ENCODE data around the gene PCF11. TPM values are rescaled to one million over a fixed set of nuclear protein-coding genes. Genes with fewer than 3 reads are reported as not detected.
"Not testable (repeated sequence)": the region's sequence is repeated elsewhere in the genome, so short reads cannot be mapped to it uniquely, and the experiment has no call there.

PCF11 gene
- polyA plus RNA-seq, 1 donor from 2014 or later: 82.4 TPM

DNA sequence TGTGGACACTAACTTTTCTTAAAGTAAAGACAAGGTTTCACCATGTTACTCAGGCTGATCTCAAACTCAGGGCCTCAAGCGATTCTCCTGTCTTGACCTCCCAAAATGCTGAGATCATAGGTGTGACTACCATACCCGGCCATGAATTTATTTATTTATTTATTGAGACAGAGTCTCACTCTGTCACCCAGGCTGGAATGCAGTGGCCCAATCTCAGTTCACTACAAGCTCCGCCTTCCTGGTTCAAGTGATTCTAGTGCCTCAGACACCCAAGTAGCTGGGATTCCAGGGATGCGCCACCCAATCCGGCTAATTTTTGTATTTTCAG lies 29.7 kb upstream of the PCF11 start:
- Histone ChIP-seq H3K9me3 (ENCODE audit: low read length) (no peaks in the 10 kb centered on the region), H2AFZ (ENCODE audit: low read depth, low read length) (no peak overlapping the region), H3K27ac (ENCODE audit: low read length) (no peak overlapping the region), H4K20me1 (ENCODE audit: insufficient read depth) (no peaks in the 10 kb centered on the region), H3K4me3 (ENCODE audit: low read length) (no peak overlapping the region), H3K79me2 (replicated peaks; ENCODE audit: insufficient read depth, low read length) (no peaks in the 10 kb centered on the region), H3K9ac (ENCODE audit: low read length) (no peak overlapping the region), H3F3A (ENCODE audit: insufficient read depth, low read length, poor library complexity, severe bottlenecking) (no peaks in the 10 kb centered on the region), H3K4me2 (ENCODE audit: low read length) (no peak overlapping the region), H3K36me3 (ENCODE audit: insufficient read depth, low read length) (no peaks in the 10 kb centered on the region), H3K9me2 (ENCODE audit: insufficient read depth, low read length) (no peaks in the 10 kb centered on the region), H3K27me3 (ENCODE audit: insufficient read depth, low read depth, low read length) (no peaks in the 10 kb centered on the region)
- no peak for TF ChIP-seq RAD21 (conservative IDR thresholded peaks at IDR 0.05)
- TF ChIP-seq, protein P1, sequence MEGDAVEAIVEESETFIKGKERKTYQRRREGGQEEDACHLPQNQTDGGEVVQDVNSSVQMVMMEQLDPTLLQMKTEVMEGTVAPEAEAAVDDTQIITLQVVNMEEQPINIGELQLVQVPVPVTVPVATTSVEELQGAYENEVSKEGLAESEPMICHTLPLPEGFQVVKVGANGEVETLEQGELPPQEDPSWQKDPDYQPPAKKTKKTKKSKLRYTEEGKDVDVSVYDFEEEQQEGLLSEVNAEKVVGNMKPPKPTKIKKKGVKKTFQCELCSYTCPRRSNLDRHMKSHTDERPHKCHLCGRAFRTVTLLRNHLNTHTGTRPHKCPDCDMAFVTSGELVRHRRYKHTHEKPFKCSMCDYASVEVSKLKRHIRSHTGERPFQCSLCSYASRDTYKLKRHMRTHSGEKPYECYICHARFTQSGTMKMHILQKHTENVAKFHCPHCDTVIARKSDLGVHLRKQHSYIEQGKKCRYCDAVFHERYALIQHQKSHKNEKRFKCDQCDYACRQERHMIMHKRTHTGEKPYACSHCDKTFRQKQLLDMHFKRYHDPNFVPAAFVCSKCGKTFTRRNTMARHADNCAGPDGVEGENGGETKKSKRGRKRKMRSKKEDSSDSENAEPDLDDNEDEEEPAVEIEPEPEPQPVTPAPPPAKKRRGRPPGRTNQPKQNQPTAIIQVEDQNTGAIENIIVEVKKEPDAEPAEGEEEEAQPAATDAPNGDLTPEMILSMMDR (IDR thresholded peaks at IDR 0.05; ENCODE audit: poor library complexity, severe bottlenecking): no peak
- TF ChIP-seq, protein P2, sequence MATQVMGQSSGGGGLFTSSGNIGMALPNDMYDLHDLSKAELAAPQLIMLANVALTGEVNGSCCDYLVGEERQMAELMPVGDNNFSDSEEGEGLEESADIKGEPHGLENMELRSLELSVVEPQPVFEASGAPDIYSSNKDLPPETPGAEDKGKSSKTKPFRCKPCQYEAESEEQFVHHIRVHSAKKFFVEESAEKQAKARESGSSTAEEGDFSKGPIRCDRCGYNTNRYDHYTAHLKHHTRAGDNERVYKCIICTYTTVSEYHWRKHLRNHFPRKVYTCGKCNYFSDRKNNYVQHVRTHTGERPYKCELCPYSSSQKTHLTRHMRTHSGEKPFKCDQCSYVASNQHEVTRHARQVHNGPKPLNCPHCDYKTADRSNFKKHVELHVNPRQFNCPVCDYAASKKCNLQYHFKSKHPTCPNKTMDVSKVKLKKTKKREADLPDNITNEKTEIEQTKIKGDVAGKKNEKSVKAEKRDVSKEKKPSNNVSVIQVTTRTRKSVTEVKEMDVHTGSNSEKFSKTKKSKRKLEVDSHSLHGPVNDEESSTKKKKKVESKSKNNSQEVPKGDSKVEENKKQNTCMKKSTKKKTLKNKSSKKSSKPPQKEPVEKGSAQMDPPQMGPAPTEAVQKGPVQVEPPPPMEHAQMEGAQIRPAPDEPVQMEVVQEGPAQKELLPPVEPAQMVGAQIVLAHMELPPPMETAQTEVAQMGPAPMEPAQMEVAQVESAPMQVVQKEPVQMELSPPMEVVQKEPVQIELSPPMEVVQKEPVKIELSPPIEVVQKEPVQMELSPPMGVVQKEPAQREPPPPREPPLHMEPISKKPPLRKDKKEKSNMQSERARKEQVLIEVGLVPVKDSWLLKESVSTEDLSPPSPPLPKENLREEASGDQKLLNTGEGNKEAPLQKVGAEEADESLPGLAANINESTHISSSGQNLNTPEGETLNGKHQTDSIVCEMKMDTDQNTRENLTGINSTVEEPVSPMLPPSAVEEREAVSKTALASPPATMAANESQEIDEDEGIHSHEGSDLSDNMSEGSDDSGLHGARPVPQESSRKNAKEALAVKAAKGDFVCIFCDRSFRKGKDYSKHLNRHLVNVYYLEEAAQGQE (IDR thresholded peaks at IDR 0.05; ENCODE audit: borderline replicate concordance): no peak
- no peak for TF ChIP-seq SMC3 (conservative IDR thresholded peaks at IDR 0.05; ENCODE audit: poor library complexity)
- TF ChIP-seq EP300 (conservative IDR thresholded peaks at IDR 0.05; ENCODE audit: poor library complexity, severe bottlenecking): no peak
- no peak for TF ChIP-seq POLR2AphosphoS5 (IDR thresholded peaks at IDR 0.05)
- no peak for TF ChIP-seq MXI1 (conservative IDR thresholded peaks at IDR 0.05; ENCODE audit: poor library complexity, severe bottlenecking)
- TF ChIP-seq EZH2 (IDR thresholded peaks at IDR 0.05; ENCODE audit: borderline replicate concordance, insufficient read depth, low read length, poor library complexity, severe bottlenecking): no peak
- TF ChIP-seq TAF1 (IDR thresholded peaks at IDR 0.05; ENCODE audit: low read depth): no peak

DNA sequence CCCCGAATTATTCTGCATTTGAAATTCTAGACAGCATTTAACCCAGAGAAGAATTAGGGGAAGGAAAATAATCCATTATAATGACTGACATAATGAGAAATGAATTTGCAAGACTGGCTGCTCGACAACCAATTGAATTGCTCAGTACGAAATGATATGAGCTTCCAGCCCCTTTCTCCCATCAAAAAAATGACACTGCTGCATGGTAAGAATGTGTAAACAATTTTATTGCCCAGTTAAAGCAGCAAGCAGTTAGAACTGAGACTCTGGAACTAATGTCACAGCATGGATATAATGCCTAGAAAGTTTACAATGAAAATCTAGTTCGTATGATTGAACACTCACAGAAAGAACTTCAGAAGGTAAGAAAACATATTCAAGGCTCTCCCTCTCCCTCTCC lies 24.7 kb upstream of the PCF11 start:
- no peaks in the 10 kb centered on the region for H3K9me2 ChIP-seq (ENCODE audit: insufficient read depth, low read length)
- no peaks in the 10 kb centered on the region for H3K36me3 ChIP-seq (ENCODE audit: insufficient read depth, low read length)

DNA sequence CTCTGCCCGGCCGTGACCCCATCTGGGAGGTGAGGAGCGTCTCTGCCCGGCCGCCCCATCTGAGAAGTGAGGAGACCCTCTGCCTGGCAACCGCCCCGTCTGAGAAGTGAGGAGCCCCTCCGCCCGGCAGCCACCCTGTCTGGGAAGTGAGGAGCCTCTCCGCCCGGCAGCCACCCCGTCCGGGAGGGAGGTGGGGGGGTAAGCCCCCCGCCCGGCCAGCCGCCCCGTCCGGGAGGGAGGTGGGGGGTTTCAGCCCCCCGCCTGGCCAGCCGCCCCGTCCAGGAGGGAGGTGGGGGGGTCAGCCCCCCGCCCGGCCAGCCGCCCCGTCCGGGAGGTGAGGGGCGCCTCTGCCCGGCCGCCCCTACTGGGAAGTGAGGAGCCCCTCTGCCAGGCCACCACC lies 23.7 kb upstream of the PCF11 start:
- H3F3A ChIP-seq (ENCODE audit: insufficient read depth, low read length, poor library complexity, severe bottlenecking); H4K20me1 ChIP-seq (ENCODE audit: insufficient read depth); H3K36me3 ChIP-seq (ENCODE audit: insufficient read depth, low read length); H3K9me3 ChIP-seq (ENCODE audit: low read length); H2AFZ ChIP-seq (ENCODE audit: low read depth, low read length); H3K27me3 ChIP-seq (ENCODE audit: insufficient read depth, low read depth, low read length); H3K4me3 ChIP-seq (ENCODE audit: low read length); H3K9ac ChIP-seq (ENCODE audit: low read length); H3K9me2 ChIP-seq (ENCODE audit: insufficient read depth, low read length); H3K4me2 ChIP-seq (ENCODE audit: low read length); H3K27ac ChIP-seq (ENCODE audit: low read length); H3K79me2 ChIP-seq (replicated peaks; ENCODE audit: insufficient read depth, low read length): not testable (repeated sequence)

More for the DNA sequence above, 24.7 kb upstream of the PCF11 start:
- H3F3A ChIP-seq (ENCODE audit: insufficient read depth, low read length, poor library complexity, severe bottlenecking): no peaks in the 10 kb centered on the region
- H3K9ac ChIP-seq (ENCODE audit: low read length): no peak overlapping the region
- H3K9me3 ChIP-seq (ENCODE audit: low read length): no peaks in the 10 kb centered on the region
- no peak overlapping the region for H3K4me2 ChIP-seq (ENCODE audit: low read length)
- no peak overlapping the region for H2AFZ ChIP-seq (ENCODE audit: low read depth, low read length)
- H4K20me1 ChIP-seq (ENCODE audit: insufficient read depth): no peaks in the 10 kb centered on the region
- H3K79me2 ChIP-seq (replicated peaks; ENCODE audit: insufficient read depth, low read length): no peaks in the 10 kb centered on the region
- no peak overlapping the region for H3K27ac ChIP-seq (ENCODE audit: low read length)
- no peaks in the 10 kb centered on the region for H3K27me3 ChIP-seq (ENCODE audit: insufficient read depth, low read depth, low read length)
- no peak overlapping the region for H3K4me3 ChIP-seq (ENCODE audit: low read length)
- no peak for TF ChIP-seq RAD21 (conservative IDR thresholded peaks at IDR 0.05)
- no peak for TF ChIP-seq TAF1 (IDR thresholded peaks at IDR 0.05; ENCODE audit: low read depth)
- no peak for TF ChIP-seq MXI1 (conservative IDR thresholded peaks at IDR 0.05; ENCODE audit: poor library complexity, severe bottlenecking)
- TF ChIP-seq, protein P1 (IDR thresholded peaks at IDR 0.05; ENCODE audit: poor library complexity, severe bottlenecking): no peak
- TF ChIP-seq SMC3 (conservative IDR thresholded peaks at IDR 0.05; ENCODE audit: poor library complexity): no peak
- TF ChIP-seq EZH2 (IDR thresholded peaks at IDR 0.05; ENCODE audit: borderline replicate concordance, insufficient read depth, low read length, poor library complexity, severe bottlenecking): no peak
- no peak for TF ChIP-seq POLR2AphosphoS5 (IDR thresholded peaks at IDR 0.05)
- no peak for TF ChIP-seq EP300 (conservative IDR thresholded peaks at IDR 0.05; ENCODE audit: poor library complexity, severe bottlenecking)
